ENCODE results near the gene PEMT. TPM values are rescaled to one million over a fixed set of nuclear protein-coding genes. Genes with fewer than 3 reads are reported as not detected.

The PEMT gene
- total RNA-seq, 2 experiments from 2014 or later = 11.4 to 12.0 TPM

- CTCF ChIA-PET = no interaction called here
Observed at GRCh38 chr17:17526369-17526768, 65.1 kb downstream of the PEMT start.

GRCh38 chr17:17525956-17526355, 65.6 kb downstream of the PEMT start:
- Histone ChIP-seq H3K4me1 (ENCODE audit: insufficient read depth, low read length) (no peaks in the 10 kb centered on the region), H3K36me3 (ENCODE audit: insufficient read depth, low read length) (no peaks in the 10 kb centered on the region), H3K4me3 (ENCODE audit: low read length) (no peak overlapping the region), H3K27me3 (ENCODE audit: control insufficient read depth in 1 of 2, insufficient read depth in 2 of 2, low read length in 2 of 2) (no peaks in the 10 kb centered on the region), H3K9me3 (ENCODE audit: control insufficient read depth in 1 of 2, insufficient read depth in 1 of 2, low read length in 2 of 2) (no peaks in the 10 kb centered on the region), H3K27ac (ENCODE audit: low read depth in 1 of 2, low read length in 2 of 2) (no peak overlapping the region)
- no peaks in the 10 kb centered on the region for H3K27me3 Mint-ChIP-seq
- no peak overlapping the region for H3K27ac Mint-ChIP-seq
- ChIA-PET POLR2A (no interaction called here), CTCF (no interaction called here)
- intact Hi-C loops (cut with DNase I, micrococcal nuclease) = no loop called here
- H3K9me3 Mint-ChIP-seq = no peaks in the 10 kb centered on the region
- no peak for TF ChIP-seq CTCF (IDR thresholded peaks at IDR 0.05)
- H3K4me1 Mint-ChIP-seq (ENCODE audit: low read depth) = no peaks in the 10 kb centered on the region
- no peak for ATAC-seq (ENCODE audit: poor library complexity)
- H3K4me3 Mint-ChIP-seq = no peak overlapping the region
- DNase-seq = no peak
- no peaks in the 10 kb centered on the region for H3K36me3 Mint-ChIP-seq (ENCODE audit: low read depth)

More at GRCh38 chr17:17526369-17526768, 65.1 kb downstream of the PEMT start:
- H3K4me1 Mint-ChIP-seq (ENCODE audit: low read depth) = no peaks in the 10 kb centered on the region
- Histone ChIP-seq H3K36me3 (ENCODE audit: insufficient read depth, low read length) (no peaks in the 10 kb centered on the region), H3K27me3 (ENCODE audit: control insufficient read depth in 1 of 2, insufficient read depth in 2 of 2, low read length in 2 of 2) (no peaks in the 10 kb centered on the region), H3K4me3 (ENCODE audit: low read length) (no peak overlapping the region), H3K27ac (ENCODE audit: low read depth in 1 of 2, low read length in 2 of 2) (no peak overlapping the region), H3K4me1 (ENCODE audit: insufficient read depth, low read length) (no peaks in the 10 kb centered on the region), H3K9me3 (ENCODE audit: control insufficient read depth in 1 of 2, insufficient read depth in 1 of 2, low read length in 2 of 2) (no peaks in the 10 kb centered on the region)
- no peak overlapping the region for H3K27ac Mint-ChIP-seq
- H3K27me3 Mint-ChIP-seq = no peaks in the 10 kb centered on the region
- no peaks in the 10 kb centered on the region for H3K9me3 Mint-ChIP-seq
- no peak overlapping the region for H3K4me3 Mint-ChIP-seq
- TF ChIP-seq CTCF (IDR thresholded peaks at IDR 0.05) = no peak
- POLR2A ChIA-PET = no interaction called here
- H3K36me3 Mint-ChIP-seq (ENCODE audit: low read depth) = no peaks in the 10 kb centered on the region
- intact Hi-C loops (cut with DNase I, micrococcal nuclease) = no loop called here
- ATAC-seq (ENCODE audit: poor library complexity) = no peak
- no peak for DNase-seq

GRCh38 chr17:17525311-17525710, 66.2 kb downstream of the PEMT start:
- no peak for ATAC-seq (ENCODE audit: poor library complexity)
- POLR2A ChIA-PET = no interaction called here
- no peaks in the 10 kb centered on the region for H3K27me3 ChIP-seq (ENCODE audit: control insufficient read depth in 1 of 2, insufficient read depth in 2 of 2, low read length in 2 of 2)
- H3K36me3 Mint-ChIP-seq (ENCODE audit: low read depth) = no peaks in the 10 kb centered on the region
- H3K4me3 ChIP-seq (ENCODE audit: low read length) = no peak overlapping the region
- H3K4me3 Mint-ChIP-seq = no peak overlapping the region
- no peak for TF ChIP-seq CTCF (IDR thresholded peaks at IDR 0.05)
- H3K27me3 Mint-ChIP-seq = no peaks in the 10 kb centered on the region
- no peak for DNase-seq
- H3K4me1 Mint-ChIP-seq (ENCODE audit: low read depth) = no peaks in the 10 kb centered on the region
- peaks cover 4% of the 10 kb centered on the region for H3K36me3 ChIP-seq (ENCODE audit: insufficient read depth, low read length)
- no peak overlapping the region for H3K27ac ChIP-seq (ENCODE audit: low read depth in 1 of 2, low read length in 2 of 2)
- no peaks in the 10 kb centered on the region for H3K4me1 ChIP-seq (ENCODE audit: insufficient read depth, low read length)
- no peaks in the 10 kb centered on the region for H3K9me3 Mint-ChIP-seq
- no peaks in the 10 kb centered on the region for H3K9me3 ChIP-seq (ENCODE audit: control insufficient read depth in 1 of 2, insufficient read depth in 1 of 2, low read length in 2 of 2)
- intact Hi-C loops (cut with DNase I, micrococcal nuclease) = no loop called here
- no peak overlapping the region for H3K27ac Mint-ChIP-seq
- CTCF ChIA-PET = interaction anchor here (1.2 kb wide), 1 partner anchor 29 kb away, joined by 4 read pairs; no protein-coding TSS in a partner anchor

Data from CD4-positive, alpha-beta T cell (primary cell).